H9 (cell line): ENCODE results near the gene KLF2. TPM values are rescaled to one million over a fixed set of nuclear protein-coding genes. Genes with fewer than 3 reads are reported as not detected.

ENCODE experiments used
- DNase-seq: peaks from one replicate; pipeline ENCODE4 v3.0.0-alpha.2; 2017
- H2AFZ ChIP-seq: one replicate; pipeline ENCODE4 v1.6.1; 2013; ENCODE audit warnings: mild to moderate bottlenecking, low read length, control low read depth, moderate library complexity
- H2AK5ac ChIP-seq: 2 replicates; pipeline ENCODE4 v1.6.1; 2013; ENCODE audit warnings: low read length, control low read depth, mixed read lengths; ENCODE audit not compliant: insufficient read length
- H2BK120ac ChIP-seq: one replicate; pipeline ENCODE4 v1.6.1; 2013; ENCODE audit warnings: low read depth, mild to moderate bottlenecking, low read length, control low read depth, inconsistent platforms; ENCODE audit not compliant: poor library complexity, severe bottlenecking
- H2BK12ac ChIP-seq: 2 replicates; pipeline ENCODE4 v1.6.1; 2013; ENCODE audit warnings: low read length, control low read depth, mixed read lengths, low read depth; ENCODE audit not compliant: insufficient read length
- H2BK15ac ChIP-seq: 2 replicates; pipeline ENCODE4 v1.6.1; 2013; ENCODE audit warnings: low read depth, low read length, control low read depth
- H2BK20ac ChIP-seq: one replicate; pipeline ENCODE4 v1.6.1; 2013; ENCODE audit warnings: low read depth, mild to moderate bottlenecking, low read length, control low read depth, inconsistent platforms; ENCODE audit not compliant: poor library complexity, severe bottlenecking
- H2BK5ac ChIP-seq: 2 replicates; pipeline ENCODE4 v1.6.1; 2013; ENCODE audit warnings: low read length, control low read depth, mixed read lengths; ENCODE audit not compliant: insufficient read length
- H3K14ac ChIP-seq: 2 replicates; pipeline ENCODE4 v1.6.1; 2013; ENCODE audit warnings: low read length, control low read depth; ENCODE audit not compliant: insufficient read depth
- H3K18ac ChIP-seq: 2 replicates; pipeline ENCODE4 v1.6.1; 2013; ENCODE audit warnings: low read depth, mild to moderate bottlenecking, mixed read lengths, low read length, control low read depth; ENCODE audit not compliant: insufficient read length
- H3K23ac ChIP-seq: 2 replicates; pipeline ENCODE4 v1.6.1; 2013; ENCODE audit warnings: low read length, control low read depth, mixed read lengths, low read depth; ENCODE audit not compliant: insufficient read length
- H3K23me2 ChIP-seq: 2 replicates; pipeline ENCODE4 v1.6.1; 2013; ENCODE audit warnings: low read depth, mild to moderate bottlenecking, mixed read lengths, low read length, control low read depth; ENCODE audit not compliant: insufficient read length, poor library complexity, severe bottlenecking
- H3K27ac ChIP-seq: 2 replicates; pipeline ENCODE4 v1.5.1; 2013; ENCODE audit warnings: low read length, control low read depth, mixed read lengths, low read depth; ENCODE audit not compliant: insufficient read length
- H3K27me3 ChIP-seq: 2 replicates; pipeline ENCODE4 v1.6.1; 2013; ENCODE audit warnings: low read length, control low read depth, inconsistent platforms; ENCODE audit not compliant: insufficient read depth
- H3K4ac ChIP-seq: 2 replicates; pipeline ENCODE4 v1.6.1; 2013; ENCODE audit warnings: low read depth, mild to moderate bottlenecking, control low read depth, inconsistent platforms, low read length, moderate library complexity
- H3K4me1 ChIP-seq: 2 replicates; pipeline ENCODE4 v1.6.1; 2013; ENCODE audit warnings: low read length, control low read depth, inconsistent platforms; ENCODE audit not compliant: insufficient read depth
- H3K4me2 ChIP-seq: 2 replicates; pipeline ENCODE4 v1.6.1; 2013; ENCODE audit warnings: low read length, control low read depth, mixed read lengths; ENCODE audit not compliant: insufficient read length, insufficient read depth
- H3K56ac ChIP-seq: 2 replicates; pipeline ENCODE4 v1.6.1; 2013; ENCODE audit warnings: low read depth, mild to moderate bottlenecking, mixed read lengths, low read length, control low read depth; ENCODE audit not compliant: insufficient read length
- H3K79me1 ChIP-seq: 2 replicates; pipeline ENCODE4 v1.6.1; 2013; ENCODE audit warnings: low read depth, mild to moderate bottlenecking, moderate library complexity, low read length, control low read depth, inconsistent platforms; ENCODE audit not compliant: insufficient read depth, poor library complexity, severe bottlenecking
- H3K79me2 ChIP-seq: 2 replicates; pipeline ENCODE4 v1.6.1; 2013; ENCODE audit warnings: low read length, control low read depth, inconsistent platforms; ENCODE audit not compliant: insufficient read depth
- H3K9ac ChIP-seq: 2 replicates; pipeline ENCODE4 v1.6.1; 2013; ENCODE audit warnings: low read length, control low read depth, mixed read lengths; ENCODE audit not compliant: insufficient read length; ENCODE audit errors: extremely low read depth
- H3K9me3 ChIP-seq: one replicate; pipeline ENCODE4 v1.6.1; 2013; ENCODE audit warnings: low read depth, low read length, inconsistent platforms; ENCODE audit not compliant: control insufficient read depth
- H3T11ph ChIP-seq: one replicate; pipeline ENCODE4 v1.6.1; 2013; ENCODE audit warnings: mild to moderate bottlenecking, low read length, control low read depth, inconsistent platforms
- H4K20me1 ChIP-seq: one replicate; pipeline ENCODE4 v1.6.1; 2013; ENCODE audit not compliant: control insufficient read depth, insufficient read length, insufficient read depth
- H4K5ac ChIP-seq: 2 replicates; pipeline ENCODE4 v1.6.1; 2013; ENCODE audit warnings: low read depth, mild to moderate bottlenecking, mixed read lengths, low read length, control low read depth; ENCODE audit not compliant: insufficient read length
- H4K8ac ChIP-seq: replicated peaks from 2 replicates; pipeline ENCODE4 v1.6.1; 2013; ENCODE audit warnings: low read length, control low read depth, mixed read lengths, low read depth; ENCODE audit not compliant: insufficient read length
- H4K91ac ChIP-seq: 2 replicates; pipeline ENCODE4 v1.6.1; 2013; ENCODE audit warnings: low read depth, mild to moderate bottlenecking, moderate library complexity, mixed read lengths, low read length, control low read depth; ENCODE audit not compliant: insufficient read length
- H3K27ac Mint-ChIP-seq, 3 experiments: 2 replicates in 2 of 3; 3 replicates in 1 of 3; pipeline ENCODE4 v1.8.0; 2020 to 2021; ENCODE audit warnings: mixed read lengths in 3 of 3, mild to moderate bottlenecking in 1 of 3, moderate library complexity in 1 of 3
- H3K27me3 Mint-ChIP-seq: 2 replicates; pipeline ENCODE4 v1.8.0; 2021; ENCODE audit warnings: low read depth, mild to moderate bottlenecking, moderate library complexity, mixed read lengths
- H3K36me3 Mint-ChIP-seq, 3 experiments: 2 replicates in 2 of 3; 3 replicates in 1 of 3; pipeline ENCODE4 v1.8.0; 2020 to 2021; ENCODE audit warnings: low read depth in 3 of 3, mixed read lengths in 3 of 3; ENCODE audit not compliant: insufficient read depth in 1 of 3
- H3K4me1 Mint-ChIP-seq, 2 experiments: 2 replicates each; pipeline ENCODE4 v1.8.0; 2020; ENCODE audit warnings: mixed read lengths in 2 of 2
- H3K4me3 Mint-ChIP-seq, 2 experiments: 2 replicates in 1 of 2; 3 replicates in 1 of 2; pipeline ENCODE4 v1.8.0; 2020 to 2021; ENCODE audit warnings: mild to moderate bottlenecking in 2 of 2, mixed read lengths in 2 of 2, moderate library complexity in 1 of 2
- H3K9me3 Mint-ChIP-seq, 2 experiments: 2 replicates in 1 of 2; 3 replicates in 1 of 2; pipeline ENCODE4 v1.8.0; 2020; ENCODE audit warnings: mild to moderate bottlenecking in 2 of 2, mixed read lengths in 2 of 2, moderate library complexity in 1 of 2
- WGBS: extraction: QIAGEN DNeasy Blood & Tissue Kit; methylation state at CpG from one replicate; pipeline ENCODE4 v1.1.7; 2013; ENCODE audit warnings: missing lambda C conversion rate, low lambda C conversion rate, mixed read lengths; ENCODE audit not compliant: insufficient read length; ENCODE audit errors: extremely low coverage; 5-methylcytosine and 5-hydroxymethylcytosine counted together
- total RNA-seq: library from RNA; stranded (reverse); gene quantifications from 2 replicates; pipeline ENCODE4 v1.2.1, GENCODE V29; 2021
- TF ChIP-seq, protein P1 (sequence below): fragments of 200-600 bp; sonication (generic); conservative IDR thresholded peaks from 3 replicates; pipeline ENCODE4 v1.8.0; 2021; ENCODE audit warnings: antibody characterized with exemption, mild to moderate bottlenecking

KLF2 gene
- total RNA-seq, 1 experiment from 2014 or later, result 0.33 TPM

DNA sequence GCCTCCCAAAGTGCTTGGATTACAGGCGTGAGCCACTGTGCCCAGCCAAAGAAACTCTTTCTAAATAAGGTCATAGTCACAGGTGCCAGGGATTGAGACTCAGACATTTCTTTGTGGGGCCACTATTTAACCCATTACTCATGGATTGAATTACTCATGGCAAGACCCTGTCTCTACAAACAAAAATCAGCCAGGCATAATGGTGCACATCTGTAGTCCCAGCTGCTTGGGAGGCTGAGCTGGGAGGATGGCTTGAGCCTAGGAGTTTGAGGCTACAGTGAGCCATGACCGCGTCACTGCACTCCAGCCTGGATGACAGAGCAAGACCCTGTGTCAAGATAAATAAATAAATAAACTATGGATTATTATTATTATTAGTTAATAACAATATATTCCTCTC, 3.6 kb upstream of the KLF2 start:
- Histone ChIP-seq H3T11ph (no peak overlapping the region), H3K9ac (no peak overlapping the region), H2BK15ac (no peak overlapping the region), H3K23me2 (peaks cover 13% of the 10 kb centered on the region), H3K4me2 (no peak overlapping the region), H2BK5ac (no peak overlapping the region), H2AK5ac (no peak overlapping the region), H3K4me1 (no peaks in the 10 kb centered on the region), H4K91ac (no peak overlapping the region), H4K5ac (no peak overlapping the region), H3K14ac (no peak overlapping the region), H2BK20ac (no peak overlapping the region), H3K27ac (no peak overlapping the region), H4K8ac (no peak overlapping the region), H2BK12ac (no peak overlapping the region), H3K79me1 (no peaks in the 10 kb centered on the region), H3K4ac (no peak overlapping the region), H3K23ac (no peak overlapping the region), H3K9me3 (no peaks in the 10 kb centered on the region), H3K79me2 (no peaks in the 10 kb centered on the region), H2AFZ (no peak overlapping the region), H3K27me3 (peaks cover 13% of the 10 kb centered on the region; the same call in 1 of the 2 replicates), H2BK120ac (no peak overlapping the region), H4K20me1 (no peaks in the 10 kb centered on the region), H3K18ac (no peak overlapping the region), H3K56ac (no peak overlapping the region)
- Mint-ChIP-seq H3K27me3 (peaks cover 67% of the 10 kb centered on the region), H3K27ac (no peak overlapping the region), H3K36me3 (no peaks in the 10 kb centered on the region), H3K9me3 (no peaks in the 10 kb centered on the region; a peak in 1 of 5 replicates), H3K4me1 (peaks cover 3% of the 10 kb centered on the region in 2 experiments; a peak in 3 of 4 replicates), H3K4me3 (no peak overlapping the region)
- TF ChIP-seq, protein P1, sequence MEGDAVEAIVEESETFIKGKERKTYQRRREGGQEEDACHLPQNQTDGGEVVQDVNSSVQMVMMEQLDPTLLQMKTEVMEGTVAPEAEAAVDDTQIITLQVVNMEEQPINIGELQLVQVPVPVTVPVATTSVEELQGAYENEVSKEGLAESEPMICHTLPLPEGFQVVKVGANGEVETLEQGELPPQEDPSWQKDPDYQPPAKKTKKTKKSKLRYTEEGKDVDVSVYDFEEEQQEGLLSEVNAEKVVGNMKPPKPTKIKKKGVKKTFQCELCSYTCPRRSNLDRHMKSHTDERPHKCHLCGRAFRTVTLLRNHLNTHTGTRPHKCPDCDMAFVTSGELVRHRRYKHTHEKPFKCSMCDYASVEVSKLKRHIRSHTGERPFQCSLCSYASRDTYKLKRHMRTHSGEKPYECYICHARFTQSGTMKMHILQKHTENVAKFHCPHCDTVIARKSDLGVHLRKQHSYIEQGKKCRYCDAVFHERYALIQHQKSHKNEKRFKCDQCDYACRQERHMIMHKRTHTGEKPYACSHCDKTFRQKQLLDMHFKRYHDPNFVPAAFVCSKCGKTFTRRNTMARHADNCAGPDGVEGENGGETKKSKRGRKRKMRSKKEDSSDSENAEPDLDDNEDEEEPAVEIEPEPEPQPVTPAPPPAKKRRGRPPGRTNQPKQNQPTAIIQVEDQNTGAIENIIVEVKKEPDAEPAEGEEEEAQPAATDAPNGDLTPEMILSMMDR, result no peak
- DNase-seq, result no peak
- WGBS, result no CpG with 5 or more reads among the region's 3 CpGs
